Stimulated activated naive CD4-positive, alpha-beta T cell (primary cell): ENCODE measurements around the gene MFSD12.

Experiments
- DNase-seq, 6 experiments: peaks; one replicate each; lab custom pipeline; 2025; lab: John Stamatoyannopoulos, UW

Gene MFSD12

DNA sequence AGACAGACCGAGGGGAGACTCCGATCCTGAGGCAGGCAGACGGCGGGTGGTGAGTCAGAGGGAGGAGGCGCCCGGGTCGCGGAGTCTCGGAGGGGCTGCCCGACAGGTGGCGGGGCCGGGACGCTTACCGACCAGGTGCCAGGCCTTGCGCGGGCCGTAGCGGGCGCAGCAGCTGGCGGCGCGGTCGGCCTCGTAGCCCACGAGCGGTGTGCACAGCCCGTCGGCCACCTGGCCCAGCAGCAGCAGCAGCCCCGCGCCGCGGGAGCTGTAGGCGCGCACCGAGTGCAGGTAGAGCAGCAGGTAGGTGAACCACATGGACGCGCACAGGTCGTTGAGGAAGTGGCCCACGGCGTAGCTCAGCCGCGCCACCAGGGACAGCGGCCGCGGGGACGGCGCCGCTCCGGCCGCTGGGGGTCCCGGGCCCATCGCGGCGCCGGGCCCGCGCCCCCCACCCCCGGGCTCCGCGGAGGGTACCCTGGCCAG lies 367 bp downstream of the MFSD12 start:
- DNase-seq: peak in 5 of 6 experiments; percentile 51 to 72 (median 58)

DNA sequence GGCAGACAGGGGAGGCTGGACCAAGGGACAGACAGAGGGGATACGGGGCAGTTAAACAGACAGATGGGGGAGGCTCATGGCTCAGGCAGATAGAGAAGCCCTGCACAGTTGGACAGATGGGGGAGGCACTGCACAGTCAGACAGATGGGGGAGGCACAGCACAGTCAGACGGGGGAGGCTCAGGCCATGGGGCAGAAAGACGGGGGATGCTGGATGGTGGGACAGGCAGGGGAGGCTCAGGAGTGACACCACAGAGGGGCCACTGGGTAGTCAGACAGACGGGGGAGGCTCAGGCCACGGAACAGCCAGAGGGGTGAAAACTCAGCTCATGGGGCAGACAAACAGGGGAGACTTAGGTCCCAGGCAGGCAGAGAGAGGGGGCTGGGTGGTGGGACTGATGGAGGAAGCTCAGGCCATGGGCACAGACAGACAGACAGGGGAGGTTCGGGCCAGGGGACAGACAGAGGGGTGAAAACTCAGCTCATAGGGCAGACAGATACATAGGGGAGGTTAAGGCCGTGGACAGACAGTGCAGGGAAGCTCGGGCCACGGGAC lies 886 bp downstream of the MFSD12 start:
- no peak for DNase-seq

DNA sequence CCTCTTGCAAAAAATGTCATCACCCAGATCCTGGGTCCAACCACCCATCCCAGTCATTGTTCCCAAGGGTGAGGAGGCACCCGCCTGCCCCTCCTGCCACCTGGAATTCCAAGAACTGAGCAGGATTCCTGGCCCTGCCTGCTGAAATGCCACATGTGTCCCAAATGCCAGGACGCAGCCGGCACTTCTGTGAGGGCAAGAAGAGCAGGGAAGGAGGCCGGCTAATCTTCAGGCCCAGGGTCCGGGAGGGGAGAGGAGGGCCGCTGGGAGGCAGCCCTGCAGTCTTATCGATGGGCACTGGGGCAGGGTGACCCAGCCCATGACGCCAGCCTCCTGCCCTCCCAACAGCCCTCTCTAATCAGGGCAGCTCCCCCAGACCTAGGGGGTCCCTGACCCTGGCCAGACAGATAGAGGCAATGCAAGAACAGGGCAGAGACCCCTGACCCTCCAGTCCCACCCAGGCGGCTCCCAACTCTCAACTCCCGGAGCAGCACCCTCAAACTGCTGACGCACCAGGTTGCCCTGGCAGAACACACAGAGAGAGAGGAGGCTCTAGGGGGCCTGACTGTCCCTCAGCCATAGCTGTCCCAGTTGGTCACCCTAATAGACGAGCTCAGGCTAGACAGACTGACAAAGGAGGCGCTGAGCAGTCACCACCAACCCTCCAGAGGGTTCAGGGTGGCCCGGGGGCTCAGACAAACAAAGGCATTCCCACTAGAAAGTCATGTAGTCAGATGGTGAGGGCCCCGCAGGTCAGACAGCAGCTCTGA lies 1.5 kb downstream of the MFSD12 start:
- DNase-seq: peak in 1 of 6 experiments; percentile 33

DNA sequence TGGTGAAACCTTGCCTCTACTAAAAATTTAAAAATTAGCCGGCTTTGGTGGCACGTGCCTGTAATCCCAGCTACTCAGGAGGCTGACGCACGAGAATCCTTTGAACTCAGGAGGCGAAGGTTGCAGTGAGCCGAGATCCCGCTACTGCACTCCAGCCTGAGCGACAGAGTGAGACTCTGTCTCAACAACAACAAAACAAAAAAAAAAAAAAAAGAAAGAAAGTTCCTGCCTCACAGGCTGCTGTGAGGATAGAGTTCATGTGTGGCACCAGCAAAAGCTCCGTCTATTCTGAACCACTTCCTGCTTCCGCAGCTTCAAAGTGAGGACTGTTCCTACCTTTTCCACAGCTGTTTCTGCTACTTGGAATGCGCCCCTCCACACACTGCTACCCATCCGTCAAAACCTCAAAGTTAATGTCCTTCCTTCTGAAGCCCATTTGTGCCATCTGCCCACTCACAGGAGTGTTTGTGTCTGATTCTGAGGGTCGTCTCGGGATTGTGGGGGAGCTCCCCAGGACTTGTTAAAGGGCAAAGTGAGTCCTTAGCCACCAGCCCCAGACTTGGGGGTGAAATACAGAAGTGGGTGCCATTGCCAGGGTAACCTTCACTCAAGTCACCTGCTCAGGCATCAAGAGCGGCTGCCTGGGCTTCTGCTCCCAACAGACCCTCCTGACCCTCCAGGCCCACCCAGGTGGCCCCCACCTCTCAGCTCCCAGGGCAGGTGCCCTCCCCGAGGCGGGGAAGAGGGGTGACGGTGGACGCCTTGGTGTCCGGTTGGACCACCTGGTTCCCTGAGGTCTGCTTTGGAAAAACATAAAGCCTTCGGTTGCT lies 2.9 kb downstream of the MFSD12 start:
- DNase-seq: peak; percentile 48 to 81 (median 69)

DNA sequence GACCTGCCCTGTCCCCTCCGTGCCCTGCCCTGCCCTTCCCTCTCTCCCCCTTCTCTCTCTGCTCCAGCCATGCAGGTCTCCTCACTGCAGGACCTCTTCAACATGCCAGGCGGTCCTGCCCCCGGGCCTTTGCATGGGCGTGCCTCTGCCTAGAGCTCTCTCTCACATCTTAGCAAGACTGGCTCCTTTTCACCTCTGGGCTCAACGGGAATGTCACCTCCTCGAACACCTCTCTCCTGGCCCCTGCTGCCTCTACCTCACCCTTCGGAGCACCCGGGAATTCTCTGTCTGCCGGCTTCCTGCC lies 5.6 kb downstream of the MFSD12 start:
- no peak for DNase-seq

DNA sequence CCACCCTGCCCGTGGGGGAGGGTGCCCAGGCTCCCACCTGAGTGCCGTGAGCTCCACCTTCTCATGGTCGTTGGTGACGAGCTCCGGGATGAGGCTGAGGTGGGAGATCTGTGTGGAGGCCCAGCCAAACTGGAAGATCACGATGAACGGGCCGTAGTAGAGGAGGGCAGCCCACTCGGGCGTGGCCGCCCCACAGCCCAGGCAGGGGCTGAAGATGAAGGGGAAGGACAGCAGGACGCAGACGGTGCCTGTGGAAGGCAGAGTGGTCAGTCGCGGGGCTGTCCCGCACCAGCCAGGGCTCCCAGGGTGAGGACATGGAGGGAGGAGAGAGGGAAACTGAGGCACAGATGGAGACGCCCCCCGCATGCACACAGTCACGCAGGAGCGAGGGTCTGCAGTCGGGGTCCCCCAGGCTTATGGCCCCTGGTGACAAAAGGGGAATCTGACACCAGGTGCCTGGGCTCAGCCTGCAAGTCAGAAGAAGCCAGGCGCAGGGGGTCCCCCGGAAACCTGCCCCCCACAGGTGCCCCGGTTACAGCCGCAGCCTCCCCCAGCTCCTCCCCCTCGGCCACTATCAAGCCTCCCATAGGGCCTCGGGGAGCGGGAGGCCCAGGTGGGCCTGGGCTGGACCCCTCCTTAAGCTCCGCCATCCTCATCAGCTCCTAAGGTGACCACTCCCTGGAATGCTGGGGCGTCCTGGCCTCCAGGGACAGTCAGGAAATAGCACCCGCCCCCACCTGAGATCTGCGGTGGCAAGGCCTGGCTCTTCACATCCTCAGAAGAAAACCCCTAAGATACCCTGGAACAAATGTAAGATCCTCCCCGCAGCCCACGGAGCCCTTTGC lies 6.2 kb downstream of the MFSD12 start:
- DNase-seq: no peak

DNA sequence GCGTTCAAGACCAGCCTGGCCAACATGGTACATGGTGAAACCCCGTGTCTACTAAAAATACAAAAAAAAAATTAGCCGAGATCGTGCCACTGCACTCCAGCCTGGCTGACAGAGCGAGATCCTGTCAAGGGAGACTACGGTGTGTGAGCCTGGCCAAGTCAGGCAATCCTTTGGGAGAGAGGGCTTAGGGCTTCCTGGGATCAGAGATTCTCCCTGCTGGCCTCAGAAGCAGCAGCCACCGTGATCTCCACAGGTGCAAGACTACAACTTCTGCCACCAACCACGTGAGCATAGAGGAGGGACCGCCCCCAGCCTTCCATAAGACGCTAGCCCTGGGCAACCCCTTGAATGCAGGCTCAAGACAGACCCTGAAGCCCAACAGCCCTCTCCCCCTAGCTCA lies 7.6 kb downstream of the MFSD12 start:
- DNase-seq: no peak

DNA sequence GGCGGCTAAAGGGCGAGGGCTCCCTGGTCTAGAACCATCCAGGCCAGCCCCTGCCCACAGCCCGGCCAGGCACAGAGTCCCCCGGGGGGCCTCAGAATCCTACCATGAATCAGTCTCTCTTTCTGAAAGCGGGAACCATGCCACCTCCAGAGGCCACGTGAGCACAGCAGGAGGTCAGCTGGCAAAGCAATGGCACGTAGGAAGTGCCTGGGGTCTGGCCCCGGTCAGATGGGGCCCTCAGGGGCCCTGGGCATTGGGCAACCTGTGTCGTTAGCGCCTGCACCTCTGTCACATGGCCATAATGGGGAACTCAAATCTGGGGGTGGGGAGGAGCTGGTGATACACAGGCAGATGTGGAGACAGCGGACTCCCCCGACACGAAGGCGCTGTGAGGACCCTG lies 8.8 kb downstream of the MFSD12 start:
- no peak for DNase-seq

DNA sequence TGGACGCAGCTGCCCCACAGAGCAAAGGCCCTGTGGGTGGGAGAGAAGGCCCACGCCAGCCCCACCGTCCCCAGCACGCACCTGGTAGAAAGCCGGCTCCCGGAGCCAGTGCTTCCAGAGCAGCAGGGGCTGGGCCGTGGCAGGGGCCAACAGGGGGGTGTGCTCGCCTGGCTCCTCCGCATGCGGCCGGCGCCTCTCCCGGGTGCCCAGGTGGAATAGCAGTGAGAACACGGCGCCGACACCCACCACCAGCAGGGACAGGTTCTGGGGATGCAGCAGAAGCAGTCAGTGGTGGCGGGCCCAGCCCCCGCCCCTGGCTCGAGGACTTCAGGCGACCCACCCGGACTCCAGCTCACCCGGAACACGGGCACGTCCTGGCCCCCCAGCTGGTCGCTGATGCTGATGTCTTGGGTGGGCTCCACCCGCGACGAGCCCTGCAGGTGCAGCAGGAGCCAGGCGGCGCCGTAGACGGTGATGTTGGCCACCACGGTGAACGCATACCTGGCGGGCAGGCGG lies 9.6 kb downstream of the MFSD12 start:
- DNase-seq: no peak

DNA sequence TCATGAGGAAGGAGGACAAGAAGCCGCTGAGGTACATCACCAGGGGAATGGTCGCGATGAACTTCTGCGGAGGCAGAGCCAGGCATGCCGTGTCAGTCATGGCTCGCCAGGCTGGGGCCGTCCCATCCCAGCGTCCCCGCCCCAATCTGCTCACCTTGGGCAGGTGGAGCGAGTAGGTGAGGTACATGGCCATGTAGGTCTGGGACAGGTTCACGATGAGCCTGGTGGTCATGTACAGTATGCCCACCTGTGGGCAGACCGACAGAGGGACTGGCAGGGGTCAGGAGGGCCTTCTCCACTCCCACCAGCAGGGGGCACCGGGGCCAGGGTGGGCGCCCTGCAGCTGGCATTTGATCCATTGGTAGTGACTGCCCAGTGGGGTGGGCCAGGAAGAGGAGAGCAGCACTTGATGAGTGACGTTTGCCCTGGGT lies 10.1 kb downstream of the MFSD12 start:
- DNase-seq: peak in 2 of 6 experiments; percentile 12

DNA sequence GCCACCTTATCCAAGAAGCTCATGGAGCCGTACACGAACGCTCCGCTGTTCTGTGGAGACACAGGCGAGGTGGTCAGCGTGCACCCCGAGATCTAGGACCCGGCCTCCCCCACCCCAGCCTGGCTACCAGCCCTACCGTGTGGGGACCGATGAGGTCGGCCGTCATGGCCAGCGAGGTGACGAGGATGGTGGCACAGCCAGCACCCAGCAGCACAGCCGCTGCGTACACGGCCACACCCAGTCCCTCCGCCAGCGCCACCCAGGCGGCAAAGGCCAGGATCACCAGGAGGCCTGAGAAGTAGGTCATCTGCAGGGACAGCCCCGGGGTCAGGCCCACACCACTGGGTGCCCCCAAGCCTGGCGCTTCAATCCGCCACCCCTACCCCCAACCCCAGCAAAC lies 11.3 kb downstream of the MFSD12 start:
- no peak for DNase-seq

DNA sequence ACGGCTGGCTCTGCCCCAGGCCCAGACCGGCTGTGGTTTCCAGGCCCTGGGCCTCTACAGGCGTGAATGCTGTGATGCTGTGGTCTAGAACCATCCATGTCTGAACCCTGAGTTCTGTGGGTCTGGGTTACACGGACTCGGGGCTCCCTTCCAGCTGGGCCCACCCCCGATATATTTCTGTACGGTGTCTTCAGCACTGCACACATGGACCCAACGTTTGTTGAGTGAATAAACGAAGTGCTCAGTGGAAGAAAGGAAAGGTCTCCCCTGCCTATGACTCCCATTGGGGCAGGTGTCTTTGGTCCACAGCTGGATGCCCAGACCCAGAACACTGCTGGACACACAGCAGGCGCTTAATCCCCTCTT lies 11.7 kb downstream of the MFSD12 start:
- no peak for DNase-seq

DNA sequence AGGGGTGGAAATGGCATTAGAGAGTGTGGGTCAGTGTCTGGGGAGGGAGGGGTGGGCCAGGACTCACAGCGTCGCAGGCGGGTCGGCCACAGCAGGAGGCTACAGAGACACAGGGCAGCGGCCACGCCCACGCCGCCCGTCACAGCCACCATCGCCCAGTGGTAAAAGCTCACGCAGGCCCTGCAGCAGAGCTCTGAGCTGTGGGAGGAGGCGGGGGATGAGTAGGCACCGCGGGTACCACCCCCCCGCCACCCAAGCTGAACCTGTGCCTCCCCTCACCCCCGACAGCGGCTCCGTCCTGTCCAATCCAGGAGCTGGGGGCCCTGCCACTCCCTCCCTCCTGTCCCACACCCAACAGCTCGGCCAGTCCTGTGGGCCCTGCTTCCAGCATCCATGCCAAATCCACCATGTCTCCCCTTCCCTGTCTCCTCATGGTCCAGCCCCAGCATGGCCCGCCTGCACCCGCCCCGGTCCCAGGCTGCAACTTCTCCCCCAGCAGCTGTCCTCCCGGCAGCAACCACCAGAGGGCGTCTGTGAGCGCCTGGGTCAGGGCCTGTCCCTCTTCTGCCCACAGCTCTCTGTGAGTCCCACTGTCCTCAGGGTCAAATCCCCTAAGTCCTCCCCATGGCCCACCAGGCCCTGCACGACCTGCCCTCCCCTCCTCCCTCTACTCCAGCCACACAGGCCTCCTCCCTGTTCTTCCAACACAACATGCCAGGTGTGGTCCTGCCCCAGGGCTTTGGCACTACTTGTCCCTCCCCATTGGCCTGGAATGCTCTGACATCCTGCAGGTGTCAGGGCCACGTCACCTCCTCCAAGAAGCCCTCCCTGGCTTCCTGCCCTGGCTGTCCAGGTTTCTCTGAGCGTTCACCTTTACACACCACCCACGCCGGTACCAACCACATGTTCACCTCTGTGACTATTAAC lies 12.4 kb downstream of the MFSD12 start:
- DNase-seq: peak; percentile 38 to 82 (median 72)

DNA sequence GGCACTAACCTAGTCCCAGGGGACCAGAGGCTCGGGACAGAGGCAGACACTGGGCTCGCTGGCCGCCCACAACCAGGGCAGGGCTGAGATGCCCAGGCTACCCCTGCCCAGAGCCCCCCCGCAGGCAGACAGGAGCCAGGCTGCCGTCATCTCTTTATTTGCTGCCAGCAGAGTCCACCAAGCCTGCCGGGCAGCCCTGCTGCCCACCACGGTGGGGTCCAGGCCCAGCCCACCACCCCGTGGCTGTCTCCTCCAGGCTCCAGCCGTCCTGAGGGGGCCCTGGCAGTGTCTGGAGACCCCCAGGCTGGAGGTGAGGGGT lies 13.4 kb downstream of the MFSD12 start:
- no peak for DNase-seq

DNA sequence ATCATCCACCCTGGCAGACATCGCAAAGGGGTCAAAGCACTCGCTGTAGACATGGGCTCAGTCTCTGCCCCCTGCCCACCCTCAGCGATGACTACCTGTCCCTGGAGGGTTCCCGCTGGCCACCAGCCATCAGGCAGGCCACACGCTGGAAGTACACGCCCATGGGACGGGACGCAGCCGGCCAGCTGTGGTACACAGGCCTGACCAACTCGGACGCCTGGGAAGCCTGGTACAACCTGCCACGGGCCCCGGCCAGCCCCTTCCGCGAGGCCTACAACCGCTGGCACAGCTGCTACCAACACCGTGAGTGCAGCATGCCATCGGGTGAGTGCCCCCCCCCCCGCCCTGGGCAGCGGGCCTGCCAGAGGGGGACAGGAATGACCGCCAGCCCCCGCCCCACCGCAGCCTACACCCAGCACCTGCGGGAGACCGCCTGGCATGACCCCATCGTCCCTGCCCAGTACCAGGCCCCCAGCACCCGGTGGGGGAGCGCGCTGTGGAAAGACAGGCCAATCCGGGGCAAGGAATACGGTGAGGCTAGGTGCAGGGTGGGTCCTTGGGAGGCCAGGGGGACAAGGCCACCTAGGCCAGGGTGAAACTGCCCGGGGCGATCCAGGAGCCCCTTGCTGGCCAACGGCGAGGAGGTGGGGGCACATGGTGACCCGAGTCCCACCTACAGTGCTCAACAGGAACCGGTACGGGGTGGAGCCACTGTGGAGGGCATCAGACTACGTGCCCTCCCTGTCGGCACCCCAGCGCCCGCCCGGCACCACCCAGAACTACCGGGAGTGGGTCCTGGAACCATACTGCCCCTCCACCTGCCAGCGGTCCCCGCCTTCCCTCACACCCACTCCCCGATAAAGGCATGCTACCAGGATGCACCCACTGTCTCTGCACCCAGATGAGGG lies 14.0 kb downstream of the MFSD12 start:
- DNase-seq: no peak

DNA sequence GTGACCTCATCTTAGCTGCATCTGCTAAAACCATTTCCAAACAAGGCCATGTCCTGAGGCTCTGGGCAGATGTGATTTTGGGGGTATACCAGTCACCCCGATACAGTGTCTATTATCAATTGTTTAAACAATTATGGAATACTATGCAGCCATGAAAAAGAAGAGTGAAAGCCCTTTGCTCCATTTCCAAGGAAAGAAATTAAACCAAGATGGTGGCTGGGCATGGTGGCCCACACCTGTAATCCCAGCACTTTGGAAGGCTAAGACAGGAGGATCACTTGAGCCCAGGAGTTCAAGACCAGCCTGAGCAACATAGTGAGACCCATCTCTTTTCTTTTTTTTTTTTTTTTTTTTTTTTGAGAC lies 17.6 kb downstream of the MFSD12 start:
- DNase-seq: no peak

DNA sequence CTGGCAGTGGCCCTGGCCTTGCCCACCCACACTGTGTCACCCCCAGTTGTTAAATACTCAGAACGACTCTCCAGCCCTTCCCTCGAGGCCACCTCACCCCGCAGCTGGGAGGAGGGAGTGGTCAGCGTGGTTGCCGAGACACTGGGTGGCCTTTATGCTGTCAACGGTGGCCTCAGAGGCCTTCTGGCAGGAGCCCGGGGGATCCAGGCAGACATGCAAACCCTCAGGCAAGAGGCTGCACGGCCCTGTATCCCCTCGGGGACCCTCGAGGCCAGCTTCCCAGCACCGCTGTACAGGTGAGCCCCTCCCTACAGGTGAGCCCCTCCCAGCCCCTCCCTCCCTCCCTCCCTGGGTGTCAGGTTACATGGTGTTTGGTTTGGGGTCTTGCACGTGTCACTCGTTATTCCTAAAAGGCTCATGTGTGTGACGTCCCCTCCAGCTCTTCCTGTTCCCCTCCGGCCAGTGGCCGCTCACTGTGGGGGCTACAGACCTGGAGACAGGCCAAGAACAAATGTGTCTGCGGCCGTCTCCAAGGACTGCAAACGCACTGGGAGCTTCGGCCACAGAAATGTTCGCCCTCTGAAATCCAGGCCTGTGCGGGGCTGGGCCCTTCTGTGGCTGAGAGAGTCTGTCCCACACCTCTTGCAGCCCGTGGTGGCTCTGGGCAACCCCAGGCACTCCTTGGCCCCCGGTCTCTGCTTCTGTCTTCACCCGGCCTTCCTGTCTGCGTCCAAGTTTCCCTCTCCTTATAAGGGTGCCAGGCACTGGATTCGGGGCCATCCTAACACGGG lies 18.2 kb downstream of the MFSD12 start, which contains the start of gene TEKTIP1:
Gene TEKTIP1, plus strand, starts transcription at position 210 of the 791 bp plus-strand sequence. Its CDS starts 4 bp downstream, at position 214.
- no peak for DNase-seq

DNA sequence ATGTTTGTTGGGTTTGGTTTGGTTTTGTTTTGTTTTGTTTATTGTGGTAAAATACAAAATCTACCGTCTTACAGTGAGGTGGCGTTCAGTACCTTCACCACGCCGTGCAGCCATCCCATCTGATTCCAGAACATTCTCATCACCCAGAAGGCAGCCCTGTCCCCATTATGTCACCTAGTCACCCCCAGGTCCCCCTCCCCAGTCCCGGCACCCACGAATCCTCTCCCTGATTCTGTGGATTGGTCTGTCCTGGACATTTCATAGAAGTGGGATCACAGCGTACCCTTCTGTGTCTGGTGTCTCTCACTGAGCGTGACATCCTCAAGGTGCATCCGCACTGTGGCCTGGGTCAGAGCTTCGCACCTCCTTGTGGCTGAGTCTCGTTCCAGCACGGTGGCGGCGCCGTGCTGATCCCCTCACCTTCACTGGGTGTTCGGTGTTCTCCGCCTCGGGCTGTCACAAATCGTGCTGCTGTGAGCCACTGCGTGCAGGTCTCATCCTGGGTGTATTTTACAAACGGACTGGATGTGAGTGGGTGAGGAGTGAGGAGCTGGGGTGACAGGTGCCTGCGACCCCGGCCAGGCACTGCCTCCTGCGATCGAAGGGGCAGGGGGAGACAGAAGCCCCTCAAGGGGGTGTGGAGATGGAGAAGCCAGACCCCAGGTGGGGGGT lies 19.0 kb downstream of the MFSD12 start:
- no peak for DNase-seq
